AG10803 (cell line): ENCODE data around the gene GPR31.
A peak's percentile ranks its signal among the peaks of the same experiment; 100 is the strongest.

Experiments
- DNase-seq: peaks from one replicate; pipeline ENCODE4 v3.0.0; 2010; ENCODE audit warnings: low read depth
- H3K4me3 ChIP-seq: 2 replicates; pipeline ENCODE4 v1.5.1; 2011; ENCODE audit warnings: mild to moderate bottlenecking, low read length, control low read depth
- CTCF ChIP-seq: conservative IDR thresholded peaks from 2 replicates; pipeline ENCODE4 v1.5.1; 2011; ENCODE audit warnings: mild to moderate bottlenecking, low read length, control low read depth, inconsistent platforms

The GPR31 gene

GRCh38 chr6:167120583-167120903 lies 37.2 kb downstream of the GPR31 start:
- DNase-seq, result no peak
- H3K4me3 ChIP-seq, result no peak overlapping the region
- no peak for TF ChIP-seq CTCF

- no peak overlapping the region for H3K4me3 ChIP-seq
- no peak for DNase-seq
- TF ChIP-seq CTCF, result no peak
Observed at GRCh38 chr6:167119670-167120582, 37.9 kb downstream of the GPR31 start.

- H3K4me3 ChIP-seq, result no peak overlapping the region
- DNase-seq, result no peak
- TF ChIP-seq CTCF, result no peak
Observed at GRCh38 chr6:167118839-167119238, 38.9 kb downstream of the GPR31 start.

- H3K4me3 ChIP-seq, result no peak overlapping the region
- no peak for DNase-seq
- no peak for TF ChIP-seq CTCF
Observed at GRCh38 chr6:167118006-167118405, 39.8 kb downstream of the GPR31 start.

- H3K4me3 ChIP-seq, result no peak overlapping the region
- no peak for DNase-seq
- no peak for TF ChIP-seq CTCF
Observed at GRCh38 chr6:167116838-167117228, 40.9 kb downstream of the GPR31 start.

GRCh38 chr6:167116109-167116837 lies 41.5 kb downstream of the GPR31 start:
- no peak overlapping the region for H3K4me3 ChIP-seq
- DNase-seq, result peak; percentile 6
- TF ChIP-seq CTCF, result no peak

- no peak for DNase-seq
- H3K4me3 ChIP-seq, result no peak overlapping the region
- no peak for TF ChIP-seq CTCF
Observed at GRCh38 chr6:167115054-167115453, 42.7 kb downstream of the GPR31 start.
